Glomerular endothelial cell (primary cell): ENCODE measurements around the gene GRB7. TPM values are rescaled to one million over a fixed set of nuclear protein-coding genes. Genes with fewer than 3 reads are reported as not detected.
"Not testable (repeated sequence)": the region's sequence is repeated elsewhere in the genome, so short reads cannot be mapped to it uniquely, and the experiment has no call there.

Experiments
- DNase-seq: peaks from one replicate; pipeline ENCODE4 v3.0.0-alpha.2; 2011; ENCODE audit warnings: low read depth, low spot score; ENCODE audit errors: extremely low read depth
- total RNA-seq: library from RNA; depleted of rRNA; stranded (reverse); fragments of >200 nt; gene quantifications from 2 replicates; pipeline ENCODE4 v1.2.3, GENCODE V29; 2015

The GRB7 gene
- total RNA-seq, 1 donor from 2014 or later = not detected

- DNase-seq = no peak
Observed at GRCh38 chr17:39730095-39730921, 7.4 kb upstream of the GRB7 start, which contains the start of gene MIEN1. Gene MIEN1 (minus strand): TSS chr17:39730532. CDS start chr17:39730495, 37 bp downstream.

GRCh38 chr17:39732586-39732985 is 5.2 kb upstream of the GRB7 start:
- DNase-seq = no peak

DNA sequence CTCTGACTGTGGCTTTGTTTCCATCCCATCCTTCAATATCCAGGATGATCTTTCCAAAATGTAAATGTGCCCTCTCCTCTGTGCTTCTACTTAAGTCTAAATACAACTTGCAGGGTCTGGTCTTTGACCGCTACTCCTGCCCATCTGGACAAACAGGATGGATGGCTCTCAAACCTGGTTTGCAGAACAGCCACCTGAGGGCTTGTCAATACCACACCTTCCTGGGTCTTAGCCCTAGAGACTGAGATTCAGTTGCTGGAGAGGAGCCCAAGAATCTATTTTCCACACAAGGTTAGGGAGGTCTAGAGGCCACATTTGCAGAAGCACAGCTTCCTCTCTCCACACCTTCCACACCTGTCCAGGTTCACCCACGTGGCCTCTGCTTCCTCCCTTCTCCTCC is 1.9 kb upstream of the GRB7 start:
- DNase-seq = no peak

GRCh38 chr17:39736319-39737165 is 1.2 kb upstream of the GRB7 start:
- DNase-seq = no peak

DNA sequence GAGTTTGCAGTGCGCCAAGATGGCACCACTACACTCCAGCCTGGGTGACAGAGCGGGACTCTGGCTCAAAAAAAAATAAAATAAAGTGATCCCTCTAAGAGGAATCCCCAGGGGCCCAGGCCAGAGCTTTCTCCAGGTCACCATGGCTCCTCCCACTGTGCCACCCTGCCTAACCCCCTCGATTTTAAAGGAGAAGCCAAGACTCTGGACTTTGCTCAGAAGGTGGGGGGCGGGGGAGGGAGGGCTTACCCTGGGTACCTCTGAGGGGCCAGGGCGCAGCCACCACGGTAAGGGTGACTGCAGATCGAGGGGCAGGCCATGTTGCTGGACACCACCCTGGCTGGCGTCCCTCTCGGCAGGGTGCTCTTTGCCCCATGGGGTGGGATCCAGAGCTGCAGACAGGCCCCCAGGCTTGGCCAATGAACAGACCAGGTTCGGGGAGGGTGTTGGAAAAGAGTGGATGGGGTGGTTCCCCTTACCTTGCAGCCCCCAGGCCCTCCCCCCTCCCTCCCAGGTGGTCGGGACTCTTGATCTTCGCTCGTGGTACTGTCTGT is 455 bp upstream of the GRB7 start:
- no peak for DNase-seq

- no peak for DNase-seq
Observed at GRCh38 chr17:39738568-39738901, 797 bp downstream of the GRB7 start.

- DNase-seq = no peak
Observed at GRCh38 chr17:39738983-39739884, 1.5 kb downstream of the GRB7 start.

DNA sequence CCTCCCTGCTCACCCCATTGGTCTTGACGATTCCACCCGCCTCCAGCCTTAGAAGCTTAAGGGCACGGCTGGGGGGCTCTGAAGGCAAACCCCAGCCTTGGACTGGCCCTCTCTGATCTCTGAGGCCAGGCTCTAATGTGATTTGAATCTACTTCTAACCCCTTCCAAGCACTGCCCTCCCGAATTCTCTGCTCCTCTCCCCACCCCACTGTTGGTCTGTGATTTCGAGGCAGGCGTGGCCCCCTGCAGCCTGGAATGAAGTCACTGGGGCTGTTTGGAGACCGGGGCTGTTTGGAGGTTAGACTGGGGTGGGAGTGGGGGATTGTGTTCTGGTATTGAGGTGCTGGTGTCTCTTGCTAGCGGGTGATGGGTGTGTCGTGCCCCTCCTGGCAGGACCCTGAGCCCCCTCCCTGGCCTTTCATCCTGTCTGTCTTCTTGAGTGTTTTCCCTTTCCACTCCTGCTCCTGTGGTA is 2.2 kb downstream of the GRB7 start:
- DNase-seq = no peak

GRCh38 chr17:39740357-39741111 is 2.8 kb downstream of the GRB7 start:
- no peak for DNase-seq

- DNase-seq = no peak
Observed at GRCh38 chr17:39742126-39742855, 4.6 kb downstream of the GRB7 start.

DNA sequence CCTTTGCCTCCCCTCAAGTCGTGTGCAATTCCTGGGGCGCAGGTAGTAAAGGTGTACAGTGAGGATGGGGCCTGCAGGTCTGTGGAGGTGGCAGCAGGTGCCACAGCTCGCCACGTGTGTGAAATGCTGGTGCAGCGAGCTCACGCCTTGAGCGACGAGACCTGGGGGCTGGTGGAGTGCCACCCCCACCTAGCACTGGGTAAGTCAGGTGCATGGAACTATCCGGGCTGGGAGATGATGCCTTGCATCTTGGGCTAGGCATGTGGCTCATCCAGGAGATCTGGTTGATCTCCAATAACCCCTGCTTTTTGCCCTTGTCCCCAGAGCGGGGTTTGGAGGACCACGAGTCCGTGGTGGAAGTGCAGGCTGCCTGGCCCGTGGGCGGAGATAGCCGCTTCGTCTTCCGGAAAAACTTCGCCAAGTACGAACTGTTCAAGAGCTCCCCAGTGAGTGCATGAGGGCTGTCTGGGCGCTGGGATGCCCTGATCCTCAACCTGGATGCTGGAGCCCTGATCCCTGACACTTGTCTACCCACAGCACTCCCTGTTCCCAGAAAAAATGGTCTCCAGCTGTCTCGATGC is 5.2 kb downstream of the GRB7 start:
- DNase-seq = no peak

DNA sequence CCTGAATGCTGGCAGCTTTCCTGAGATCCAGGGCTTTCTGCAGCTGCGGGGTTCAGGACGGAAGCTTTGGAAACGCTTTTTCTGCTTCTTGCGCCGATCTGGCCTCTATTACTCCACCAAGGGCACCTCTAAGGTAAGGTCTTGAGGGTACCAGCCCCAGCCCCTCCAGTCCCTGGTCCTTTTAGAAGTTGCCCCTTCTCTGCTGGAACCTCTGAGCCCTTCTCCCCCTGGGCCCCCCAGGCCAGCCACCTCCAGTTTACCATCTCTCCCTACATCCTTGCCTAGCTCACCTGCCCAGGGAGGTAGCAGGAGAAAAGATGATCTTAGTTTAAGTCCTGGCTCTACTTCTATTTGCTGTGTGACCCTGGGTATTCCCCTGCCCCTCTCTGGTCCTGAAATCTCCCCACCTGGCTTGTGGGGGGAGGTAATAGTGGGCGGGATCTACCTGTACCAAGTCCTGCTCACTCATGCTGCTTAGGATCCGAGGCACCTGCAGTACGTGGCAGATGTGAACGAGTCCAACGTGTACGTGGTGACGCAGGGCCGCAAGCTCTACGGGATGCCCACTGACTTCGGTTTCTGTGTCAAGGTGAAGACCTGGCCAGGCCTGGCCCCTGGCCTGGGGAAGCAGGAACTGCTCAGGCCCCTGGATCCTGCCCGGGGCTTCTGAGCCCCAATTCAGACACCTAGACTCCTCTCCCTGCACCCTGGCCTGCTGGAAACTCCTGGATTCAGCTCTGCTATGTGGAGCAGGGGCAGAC is 6.5 kb downstream of the GRB7 start:
- DNase-seq = no peak

DNA sequence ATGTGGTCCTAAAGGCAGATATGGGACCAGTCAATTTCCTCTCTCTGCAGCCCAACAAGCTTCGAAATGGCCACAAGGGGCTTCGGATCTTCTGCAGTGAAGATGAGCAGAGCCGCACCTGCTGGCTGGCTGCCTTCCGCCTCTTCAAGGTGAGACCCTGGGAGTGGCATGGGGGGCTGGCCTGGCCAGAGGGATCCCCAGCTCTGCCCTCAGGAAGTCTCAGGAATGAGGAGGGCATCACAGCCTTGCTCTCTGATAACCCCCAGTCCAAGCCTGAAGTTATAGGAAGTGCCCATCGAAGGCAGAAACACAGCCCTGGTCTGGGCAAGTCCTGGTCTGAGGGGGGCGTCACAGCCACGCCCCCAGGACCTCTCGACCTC is 7.1 kb downstream of the GRB7 start:
- DNase-seq = no peak

GRCh38 chr17:39745335-39746144 is 7.8 kb downstream of the GRB7 start:
- DNase-seq = no peak

- no peak for DNase-seq
Observed at GRCh38 chr17:39746145-39746461, 8.4 kb downstream of the GRB7 start.

DNA sequence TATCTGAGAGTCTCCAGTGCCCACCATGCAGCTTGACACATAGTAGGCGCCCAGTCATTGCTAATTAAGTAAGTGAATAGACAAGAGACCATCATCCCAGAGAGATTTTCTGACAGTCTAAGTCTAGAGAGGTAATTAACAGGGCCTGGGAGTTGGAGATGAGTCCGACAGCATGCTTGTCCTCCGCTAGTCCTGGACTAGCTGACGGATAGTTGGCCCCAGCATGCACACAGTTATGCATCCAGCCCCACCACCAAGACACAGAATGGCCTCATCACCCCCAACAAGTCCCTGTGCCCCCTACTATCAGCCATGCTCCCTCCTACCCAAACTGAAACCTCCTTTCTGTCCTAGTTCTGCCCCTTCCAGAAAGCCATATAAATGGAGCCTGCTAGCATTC is 10.0 kb downstream of the GRB7 start:
- DNase-seq = no peak

DNA sequence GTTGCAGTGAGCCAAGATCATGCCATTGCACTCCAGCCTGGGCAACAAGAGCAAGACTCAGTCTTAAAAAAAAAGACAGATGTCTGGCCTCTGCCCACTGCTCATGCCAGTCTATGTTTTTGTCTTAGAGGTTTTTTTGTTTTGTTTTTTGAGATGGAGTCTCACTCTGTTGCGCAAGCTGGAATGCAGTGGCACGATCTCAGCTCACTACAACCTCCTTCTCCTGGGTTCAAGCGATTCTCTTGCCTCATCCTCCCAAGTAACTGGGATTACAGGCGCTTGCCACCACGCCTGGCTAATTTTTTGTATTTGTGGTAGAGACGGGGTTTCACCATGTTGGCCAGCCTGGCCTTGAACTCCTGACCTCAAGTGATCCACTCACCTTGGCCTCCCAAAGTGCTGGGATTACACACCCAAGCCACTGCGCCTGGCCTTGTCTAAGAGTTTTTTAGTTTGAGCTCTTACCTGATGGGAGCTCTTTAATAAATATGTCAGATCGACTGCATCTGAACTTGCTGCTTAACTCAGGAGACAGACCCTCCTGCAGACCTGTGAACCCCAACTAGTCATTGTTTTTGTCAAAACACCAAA is 10.8 kb downstream of the GRB7 start:
- DNase-seq = not testable (repeated sequence)
